ENCODE data around the gene STAG1.

DNA sequence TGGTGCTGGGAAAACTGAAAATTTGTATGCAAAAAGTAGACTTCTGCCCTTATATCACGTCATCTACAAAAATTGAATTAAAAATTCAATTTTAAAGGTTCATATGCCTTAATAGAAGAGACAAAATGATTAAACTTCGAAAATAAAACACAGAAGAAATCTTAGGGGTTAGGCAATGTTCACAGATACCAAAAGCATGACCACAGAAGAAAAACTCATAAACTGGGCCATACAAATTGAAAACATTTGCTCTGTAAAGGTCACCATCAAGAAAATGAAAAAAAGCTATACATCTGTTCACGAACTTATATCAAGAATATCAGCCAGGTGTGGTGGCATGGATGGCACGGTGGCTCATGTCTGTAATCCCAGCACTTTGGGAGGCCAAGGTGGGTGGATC, 257.0 kb downstream of the STAG1 start:
- TF ChIP-seq, protein P1, sequence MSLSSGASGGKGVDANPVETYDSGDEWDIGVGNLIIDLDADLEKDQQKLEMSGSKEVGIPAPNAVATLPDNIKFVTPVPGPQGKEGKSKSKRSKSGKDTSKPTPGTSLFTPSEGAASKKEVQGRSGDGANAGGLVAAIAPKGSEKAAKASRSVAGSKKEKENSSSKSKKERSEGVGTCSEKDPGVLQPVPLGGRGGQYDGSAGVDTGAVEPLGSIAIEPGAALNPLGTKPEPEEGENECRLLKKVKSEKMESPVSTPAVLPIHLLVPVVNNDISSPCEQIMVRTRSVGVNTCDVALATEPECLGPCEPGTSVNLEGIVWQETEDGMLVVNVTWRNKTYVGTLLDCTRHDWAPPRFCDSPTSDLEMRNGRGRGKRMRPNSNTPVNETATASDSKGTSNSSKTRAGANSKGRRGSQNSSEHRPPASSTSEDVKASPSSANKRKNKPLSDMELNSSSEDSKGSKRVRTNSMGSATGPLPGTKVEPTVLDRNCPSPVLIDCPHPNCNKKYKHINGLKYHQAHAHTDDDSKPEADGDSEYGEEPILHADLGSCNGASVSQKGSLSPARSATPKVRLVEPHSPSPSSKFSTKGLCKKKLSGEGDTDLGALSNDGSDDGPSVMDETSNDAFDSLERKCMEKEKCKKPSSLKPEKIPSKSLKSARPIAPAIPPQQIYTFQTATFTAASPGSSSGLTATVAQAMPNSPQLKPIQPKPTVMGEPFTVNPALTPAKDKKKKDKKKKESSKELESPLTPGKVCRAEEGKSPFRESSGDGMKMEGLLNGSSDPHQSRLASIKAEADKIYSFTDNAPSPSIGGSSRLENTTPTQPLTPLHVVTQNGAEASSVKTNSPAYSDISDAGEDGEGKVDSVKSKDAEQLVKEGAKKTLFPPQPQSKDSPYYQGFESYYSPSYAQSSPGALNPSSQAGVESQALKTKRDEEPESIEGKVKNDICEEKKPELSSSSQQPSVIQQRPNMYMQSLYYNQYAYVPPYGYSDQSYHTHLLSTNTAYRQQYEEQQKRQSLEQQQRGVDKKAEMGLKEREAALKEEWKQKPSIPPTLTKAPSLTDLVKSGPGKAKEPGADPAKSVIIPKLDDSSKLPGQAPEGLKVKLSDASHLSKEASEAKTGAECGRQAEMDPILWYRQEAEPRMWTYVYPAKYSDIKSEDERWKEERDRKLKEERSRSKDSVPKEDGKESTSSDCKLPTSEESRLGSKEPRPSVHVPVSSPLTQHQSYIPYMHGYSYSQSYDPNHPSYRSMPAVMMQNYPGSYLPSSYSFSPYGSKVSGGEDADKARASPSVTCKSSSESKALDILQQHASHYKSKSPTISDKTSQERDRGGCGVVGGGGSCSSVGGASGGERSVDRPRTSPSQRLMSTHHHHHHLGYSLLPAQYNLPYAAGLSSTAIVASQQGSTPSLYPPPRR (CRISPR knock-in tag; IDR thresholded peaks at IDR 0.05; ENCODE audit: borderline replicate concordance), result no peak
- no peak for TF ChIP-seq MTF1 (CRISPR knock-in tag; IDR thresholded peaks at IDR 0.05)
- no peak for TF ChIP-seq ZNF143 (CRISPR knock-in tag; IDR thresholded peaks at IDR 0.05)
- no peak for TF ChIP-seq CHD4 (IDR thresholded peaks at IDR 0.05; ENCODE audit: borderline replicate concordance, low read length)
- no peak for TF ChIP-seq ESRRA (CRISPR knock-in tag; IDR thresholded peaks at IDR 0.05; ENCODE audit: low read depth)
- no peak for TF ChIP-seq ZNF12 (CRISPR knock-in tag; IDR thresholded peaks at IDR 0.05)
- TF ChIP-seq, protein P2, sequence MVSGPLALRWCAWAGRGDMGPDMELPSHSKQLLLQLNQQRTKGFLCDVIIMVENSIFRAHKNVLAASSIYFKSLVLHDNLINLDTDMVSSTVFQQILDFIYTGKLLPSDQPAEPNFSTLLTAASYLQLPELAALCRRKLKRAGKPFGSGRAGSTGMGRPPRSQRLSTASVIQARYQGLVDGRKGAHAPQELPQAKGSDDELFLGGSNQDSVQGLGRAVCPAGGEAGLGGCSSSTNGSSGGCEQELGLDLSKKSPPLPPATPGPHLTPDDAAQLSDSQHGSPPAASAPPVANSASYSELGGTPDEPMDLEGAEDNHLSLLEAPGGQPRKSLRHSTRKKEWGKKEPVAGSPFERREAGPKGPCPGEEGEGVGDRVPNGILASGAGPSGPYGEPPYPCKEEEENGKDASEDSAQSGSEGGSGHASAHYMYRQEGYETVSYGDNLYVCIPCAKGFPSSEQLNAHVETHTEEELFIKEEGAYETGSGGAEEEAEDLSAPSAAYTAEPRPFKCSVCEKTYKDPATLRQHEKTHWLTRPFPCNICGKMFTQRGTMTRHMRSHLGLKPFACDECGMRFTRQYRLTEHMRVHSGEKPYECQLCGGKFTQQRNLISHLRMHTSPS (CRISPR knock-in tag; IDR thresholded peaks at IDR 0.05; ENCODE audit: low read depth), result no peak
- no peak for TF ChIP-seq MLLT10 (CRISPR knock-in tag; IDR thresholded peaks at IDR 0.05)

Data from HepG2 (cell line).